Stimulated activated naive CD8-positive, alpha-beta T cell treated with anti-CD3 and anti-CD28 coated beads, Interleukin-15, amount 100 ng/mL, for 72 hours (primary cell): ENCODE data around the gene PSMD14.
A peak's percentile ranks its signal among the peaks of the same experiment; 100 is the strongest.

ENCODE experiments used
- ATAC-seq: fragments of 150-1000 bp; cut with Tn5 transposase; 2 replicates; pipeline ENCODE4 v1.10.0; 2021; ENCODE audit warnings: mild to moderate bottlenecking, moderate library complexity
- DNase-seq, 2 donors: peaks; one replicate each; pipeline ENCODE4 v3.0.0; 2021 to 2022
- H3K27ac Mint-ChIP-seq, 2 donors: one replicate each; pipeline ENCODE4 v1.8.0; 2022; ENCODE audit warnings: mild to moderate bottlenecking in 2 of 2, mixed read lengths in 2 of 2, moderate library complexity in 2 of 2
- H3K27me3 Mint-ChIP-seq: one replicate; pipeline ENCODE4 v1.8.0; 2022; ENCODE audit warnings: mixed read lengths
- H3K4me1 Mint-ChIP-seq: one replicate; pipeline ENCODE4 v1.8.0; 2022; ENCODE audit warnings: mild to moderate bottlenecking, mixed read lengths
- H3K4me3 Mint-ChIP-seq, 2 donors: one replicate each; pipeline ENCODE4 v1.8.0; 2022; ENCODE audit warnings: mild to moderate bottlenecking in 2 of 2, mixed read lengths in 2 of 2, moderate library complexity in 1 of 2
- H3K9me3 Mint-ChIP-seq, 2 donors: one replicate each; pipeline ENCODE4 v1.8.0; 2022; ENCODE audit warnings: mixed read lengths in 2 of 2

The PSMD14 gene

GRCh38 chr2:161388146-161388779, 80.0 kb downstream of the PSMD14 start:
- no peak overlapping the region for H3K27ac Mint-ChIP-seq
- ATAC-seq = no peak
- H3K4me1 Mint-ChIP-seq = peaks cover 7% of the 10 kb centered on the region
- DNase-seq = no peak
- no peaks in the 10 kb centered on the region for H3K27me3 Mint-ChIP-seq
- H3K9me3 Mint-ChIP-seq = no peaks in the 10 kb centered on the region
- H3K4me3 Mint-ChIP-seq = no peak overlapping the region

DNA sequence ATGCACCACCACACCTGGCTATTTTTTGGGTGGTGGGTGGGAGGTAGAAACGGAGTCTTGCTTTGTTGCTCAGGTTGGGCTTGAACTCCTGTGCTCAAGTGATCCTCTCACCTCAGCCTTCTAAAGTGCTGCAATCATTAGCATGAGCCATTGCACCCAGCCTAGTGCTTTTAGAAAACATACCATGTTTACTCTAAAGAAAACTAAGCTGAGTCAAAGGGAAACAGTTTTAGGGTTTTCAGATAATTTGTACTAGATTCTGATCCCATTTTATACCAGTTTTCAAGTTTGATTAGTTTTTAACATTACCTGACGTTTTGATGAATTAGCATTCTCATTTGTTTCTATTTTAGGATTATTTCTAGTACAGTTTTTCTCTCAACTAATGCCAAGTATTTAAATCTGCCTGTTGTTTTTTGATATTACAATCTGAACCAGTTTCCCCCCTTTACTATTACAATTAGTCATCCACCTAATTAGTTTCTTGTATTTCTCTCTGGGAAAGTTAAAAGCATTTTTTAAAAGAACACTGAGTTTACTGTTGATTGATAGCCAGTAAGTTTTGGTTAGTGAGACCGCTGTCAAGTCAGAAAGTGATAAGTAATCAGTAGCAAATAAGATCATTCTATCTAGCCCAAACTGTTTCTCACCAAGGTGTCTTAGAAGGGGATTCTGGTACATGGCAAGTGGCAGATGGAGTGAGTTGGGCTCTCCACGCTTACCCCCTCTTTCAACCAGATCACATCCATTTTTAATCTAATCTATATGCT, 83.7 kb downstream of the PSMD14 start:
- Mint-ChIP-seq H3K27ac (no peak overlapping the region), H3K4me1 (no peaks in the 10 kb centered on the region), H3K9me3 (no peaks in the 10 kb centered on the region), H3K27me3 (no peaks in the 10 kb centered on the region), H3K4me3 (no peak overlapping the region)
- ATAC-seq (no peak), DNase-seq (no peak)

- Mint-ChIP-seq H3K4me3 (no peak overlapping the region), H3K9me3 (no peaks in the 10 kb centered on the region), H3K4me1 (no peaks in the 10 kb centered on the region), H3K27ac (no peak overlapping the region), H3K27me3 (no peaks in the 10 kb centered on the region)
- ATAC-seq (no peak), DNase-seq (no peak)
Observed at GRCh38 chr2:161400076-161400475, 91.9 kb downstream of the PSMD14 start.

DNA sequence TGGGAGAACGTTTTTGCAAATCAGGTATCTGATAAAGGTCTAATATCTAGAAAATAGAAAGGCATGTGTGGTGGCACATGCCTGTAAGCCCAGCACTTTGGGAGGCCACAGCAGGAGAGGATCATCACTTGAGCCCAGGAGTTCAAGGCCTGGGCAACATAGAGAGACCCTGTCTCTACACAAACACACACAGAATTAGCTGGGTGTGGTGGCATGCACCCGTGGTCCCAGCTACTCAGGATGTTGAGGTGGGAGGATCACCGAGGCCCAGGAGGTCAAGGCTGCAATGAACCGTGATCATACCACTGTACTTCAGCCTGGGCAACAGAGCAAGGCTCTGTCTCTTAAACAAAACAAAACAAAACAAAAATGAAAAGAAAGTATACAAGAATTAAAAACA, 94.1 kb downstream of the PSMD14 start:
- no peak for DNase-seq
- ATAC-seq = no peak

DNA sequence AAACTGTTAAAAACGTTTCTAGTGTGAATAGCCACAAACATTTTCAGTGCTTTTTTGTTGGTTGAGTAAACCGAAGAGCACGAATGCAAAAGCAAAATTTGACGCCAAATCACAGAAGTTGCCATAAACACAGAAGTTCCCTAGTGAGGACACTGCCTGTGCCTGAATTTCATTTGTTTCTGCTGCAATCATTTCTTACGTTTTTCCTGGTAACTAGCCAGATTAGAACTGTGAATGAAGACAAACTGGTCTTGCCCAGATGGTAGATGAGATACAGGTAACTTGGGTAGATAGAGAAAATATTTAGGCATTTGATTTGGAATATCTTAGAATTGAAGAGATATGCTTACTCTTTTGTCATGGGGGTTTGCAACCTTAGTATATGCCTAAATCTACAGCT, 98.1 kb downstream of the PSMD14 start:
- no peaks in the 10 kb centered on the region for H3K9me3 Mint-ChIP-seq
- no peaks in the 10 kb centered on the region for H3K4me1 Mint-ChIP-seq
- no peak for ATAC-seq

More for the DNA sequence above, 94.1 kb downstream of the PSMD14 start:
- Mint-ChIP-seq H3K4me3 (no peak overlapping the region), H3K27me3 (no peaks in the 10 kb centered on the region), H3K9me3 (no peaks in the 10 kb centered on the region), H3K27ac (peak overlapping the region in 1 of 2 donors; percentile 65), H3K4me1 (no peaks in the 10 kb centered on the region)

GRCh38 chr2:161407597-161407996, 99.4 kb downstream of the PSMD14 start:
- Mint-ChIP-seq H3K27me3 (no peaks in the 10 kb centered on the region), H3K9me3 (no peaks in the 10 kb centered on the region), H3K4me1 (no peaks in the 10 kb centered on the region), H3K4me3 (no peak overlapping the region), H3K27ac (no peak overlapping the region)
- DNase-seq (no peak), ATAC-seq (no peak)

More for the DNA sequence above, 98.1 kb downstream of the PSMD14 start:
- Mint-ChIP-seq H3K4me3 (no peak overlapping the region), H3K27ac (no peak overlapping the region), H3K27me3 (no peaks in the 10 kb centered on the region)
- DNase-seq = no peak

DNA sequence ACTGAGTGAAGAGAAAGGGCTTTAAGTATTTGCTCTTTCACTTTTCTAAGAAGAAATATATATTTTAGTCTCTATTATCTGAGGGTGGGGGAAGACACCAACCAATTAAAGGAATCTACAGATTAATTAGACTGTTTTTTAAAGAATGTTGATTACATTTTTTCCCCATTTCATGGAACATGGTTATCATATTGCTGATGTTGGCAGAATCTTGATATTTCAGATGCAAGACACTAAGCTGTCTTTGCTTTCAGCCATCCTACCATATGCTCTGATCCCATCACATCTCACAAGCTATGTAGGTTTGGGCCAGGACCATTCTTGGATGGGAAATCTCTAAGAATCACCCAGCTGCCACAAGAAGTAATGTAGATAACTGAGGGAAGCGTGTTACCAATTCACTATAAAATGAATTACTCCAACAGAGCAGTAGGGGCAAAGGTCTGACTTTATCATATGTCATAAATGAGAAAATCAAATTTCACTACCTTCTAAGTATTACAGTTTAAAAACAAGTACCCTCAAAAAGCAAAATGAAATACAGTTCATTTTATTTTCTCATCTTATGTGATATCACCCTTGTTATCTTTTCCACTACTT, 101.2 kb downstream of the PSMD14 start:
- no peak overlapping the region for H3K27ac Mint-ChIP-seq
- DNase-seq (no peak), ATAC-seq (no peak)
- peaks cover 9% of the 10 kb centered on the region for H3K4me1 Mint-ChIP-seq
- H3K9me3 Mint-ChIP-seq = no peaks in the 10 kb centered on the region
- H3K4me3 Mint-ChIP-seq = no peak overlapping the region
- H3K27me3 Mint-ChIP-seq = peaks cover 16% of the 10 kb centered on the region

DNA sequence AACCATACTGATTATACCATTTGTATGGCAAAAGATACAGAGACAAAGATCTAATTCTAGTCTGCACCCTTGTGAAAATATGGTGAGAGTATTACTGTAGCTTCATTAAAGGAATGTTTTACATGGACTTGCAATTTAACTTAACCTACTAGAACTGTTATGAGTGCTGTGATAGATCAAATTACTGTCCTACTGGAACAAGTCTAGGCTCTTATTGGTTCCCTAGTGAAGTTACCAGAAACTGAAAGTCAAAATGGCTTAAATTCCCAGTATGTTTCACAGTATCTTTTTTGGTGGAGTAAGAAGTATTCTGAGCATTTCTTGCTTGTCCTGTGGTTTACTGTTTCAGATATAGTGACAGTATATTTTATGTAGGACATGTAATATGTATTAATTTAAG, 104.1 kb downstream of the PSMD14 start:
- peaks cover 45% of the 10 kb centered on the region for H3K27me3 Mint-ChIP-seq
- peaks cover 38% of the 10 kb centered on the region for H3K4me1 Mint-ChIP-seq
- no peak overlapping the region for H3K27ac Mint-ChIP-seq
- no peak for DNase-seq
- ATAC-seq = no peak
- no peaks in the 10 kb centered on the region for H3K9me3 Mint-ChIP-seq
- H3K4me3 Mint-ChIP-seq = no peak overlapping the region

- H3K4me1 Mint-ChIP-seq = peaks cover 58% of the 10 kb centered on the region
- peaks cover 65% of the 10 kb centered on the region for H3K27me3 Mint-ChIP-seq
- no peaks in the 10 kb centered on the region for H3K9me3 Mint-ChIP-seq
- DNase-seq (peak; percentile 23 to 34), ATAC-seq (peak; percentile 68)
- H3K27ac Mint-ChIP-seq = no peak overlapping the region
- peak overlapping the region; percentile 66 to 76 for H3K4me3 Mint-ChIP-seq
Observed at GRCh38 chr2:161414042-161415033, 106.1 kb downstream of the PSMD14 start.

DNA sequence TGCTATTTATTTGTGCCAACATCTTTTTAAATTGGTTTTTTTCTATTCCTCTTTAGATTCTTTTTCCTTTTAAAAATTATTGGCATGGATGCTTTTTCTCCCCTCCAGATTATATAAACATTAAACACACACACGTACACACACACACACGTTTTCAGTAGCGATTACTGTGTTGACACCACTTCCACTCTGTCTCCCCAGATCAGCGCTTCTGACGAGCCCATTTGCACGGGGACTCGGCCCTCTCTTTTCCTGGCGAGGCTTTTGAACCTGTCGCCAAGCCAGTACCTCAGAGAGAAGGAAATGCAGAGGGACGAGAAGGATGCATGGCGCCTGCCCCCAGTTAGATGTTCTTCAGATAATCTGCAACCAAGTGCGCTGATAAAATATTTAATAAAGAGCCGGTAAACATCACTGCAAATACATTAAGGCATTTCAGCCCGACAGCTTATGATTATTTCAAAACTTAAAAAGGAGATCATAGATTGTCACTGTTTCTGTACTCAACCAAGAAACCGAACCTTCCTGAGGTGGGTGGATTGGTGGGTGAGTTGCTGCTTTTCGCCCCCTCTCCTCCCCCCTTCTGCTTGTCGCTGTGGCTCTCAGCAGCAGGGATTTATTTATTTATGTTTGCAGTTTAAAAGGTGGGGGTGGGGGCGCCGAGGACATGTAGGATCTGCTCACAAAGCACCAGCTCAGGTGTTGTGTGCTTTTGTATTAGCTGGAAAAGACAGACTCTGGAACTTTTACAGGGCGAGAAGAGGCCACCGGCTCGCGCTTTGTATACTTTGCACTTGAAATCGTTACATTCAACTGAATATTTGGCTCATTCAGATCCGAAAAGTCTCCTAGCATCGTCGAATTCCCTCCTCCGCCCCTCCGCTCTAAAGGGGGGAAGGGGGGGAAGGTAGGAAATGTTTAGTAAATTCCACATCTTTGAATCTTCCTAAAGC, 107.1 kb downstream of the PSMD14 start:
- Mint-ChIP-seq H3K4me1 (peaks cover 64% of the 10 kb centered on the region), H3K4me3 (peak overlapping the region; percentile 66 to 76), H3K9me3 (no peaks in the 10 kb centered on the region), H3K27ac (peak overlapping the region in 1 of 2 donors; percentile 27), H3K27me3 (peaks cover 75% of the 10 kb centered on the region)
- DNase-seq (peak; percentile 16 to 27), ATAC-seq (peak; percentile 61)

DNA sequence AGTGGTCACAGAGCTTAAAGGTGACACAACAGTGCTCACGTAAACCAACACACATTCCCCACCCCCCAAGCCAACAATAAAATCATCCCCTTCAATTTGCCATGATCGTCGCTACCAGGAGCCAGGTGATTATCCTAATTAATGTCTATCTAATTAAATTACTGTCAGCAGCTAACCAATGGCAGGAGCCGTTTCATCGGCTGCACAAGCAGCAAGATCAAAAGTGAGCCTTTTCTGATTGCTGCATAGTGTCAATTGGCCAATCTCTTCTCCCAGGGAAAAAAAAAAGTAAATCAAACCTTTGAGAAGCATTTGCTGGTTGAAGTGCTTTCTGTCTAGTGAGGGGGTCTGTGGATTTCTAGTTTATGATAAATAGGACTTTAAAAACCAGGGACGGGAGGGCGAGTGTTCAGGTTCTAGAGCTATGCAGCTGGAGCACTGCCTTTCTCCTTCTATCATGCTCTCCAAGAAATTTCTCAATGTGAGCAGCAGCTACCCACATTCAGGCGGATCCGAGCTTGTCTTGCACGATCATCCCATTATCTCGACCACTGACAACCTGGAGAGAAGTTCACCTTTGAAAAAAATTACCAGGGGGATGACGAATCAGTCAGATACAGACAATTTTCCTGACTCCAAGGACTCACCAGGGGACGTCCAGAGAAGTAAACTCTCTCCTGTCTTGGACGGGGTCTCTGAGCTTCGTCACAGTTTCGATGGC, 107.9 kb downstream of the PSMD14 start, which contains the start of gene TBR1:
Gene TBR1, plus strand, starts transcription at position 311 of the 721 bp plus-strand sequence. Its CDS starts 114 bp downstream, at position 425.
- H3K4me1 Mint-ChIP-seq = peaks cover 67% of the 10 kb centered on the region
- H3K27ac Mint-ChIP-seq = peak within 1 kb of the TSS in 1 of 2 donors; percentile 27
- H3K9me3 Mint-ChIP-seq = no peaks in the 10 kb centered on the region
- DNase-seq = peak; percentile 13 to 19
- ATAC-seq = no peak
- peaks cover 83% of the 10 kb centered on the region for H3K27me3 Mint-ChIP-seq
- H3K4me3 Mint-ChIP-seq = peak within 1 kb of the TSS; percentile 66 to 76

GRCh38 chr2:161416708-161417437, 108.6 kb downstream of the PSMD14 start:
- no peaks in the 10 kb centered on the region for H3K9me3 Mint-ChIP-seq
- peak; percentile 22 for ATAC-seq
- peak overlapping the region; percentile 66 to 76 for H3K4me3 Mint-ChIP-seq
- no peak overlapping the region for H3K27ac Mint-ChIP-seq
- peaks cover 90% of the 10 kb centered on the region for H3K27me3 Mint-ChIP-seq
- DNase-seq = peak; percentile 14 to 30
- H3K4me1 Mint-ChIP-seq = peaks cover 67% of the 10 kb centered on the region
